Ascending aorta (tissue), 1 donor: ENCODE results near the gene CCDC190. TPM values are rescaled to one million over a fixed set of nuclear protein-coding genes. Genes with fewer than 3 reads are reported as not detected.

Experiments
- total RNA-seq: library from RNA; depleted of rRNA; stranded (reverse); fragments of >200 nt; gene quantifications from one replicate; pipeline ENCODE4 v1.1.0, GENCODE V29; 2016

CCDC190 gene
- total RNA-seq, 1 donor from 2014 or later: 1.9 TPM

Other genes starting within 250 kb of the CCDC190 start
- gene DDR2, start 228.7 kb downstream of the CCDC190 start, total RNA-seq: 77.9 TPM
- 6.6 TPM for gene HSD17B7, start 70.5 kb downstream of the CCDC190 start, total RNA-seq
- gene RGS4, start 208.2 kb upstream of the CCDC190 start, total RNA-seq: 57.5 TPM